Measurements from ENCODE around the gene UBE2U.

DNA sequence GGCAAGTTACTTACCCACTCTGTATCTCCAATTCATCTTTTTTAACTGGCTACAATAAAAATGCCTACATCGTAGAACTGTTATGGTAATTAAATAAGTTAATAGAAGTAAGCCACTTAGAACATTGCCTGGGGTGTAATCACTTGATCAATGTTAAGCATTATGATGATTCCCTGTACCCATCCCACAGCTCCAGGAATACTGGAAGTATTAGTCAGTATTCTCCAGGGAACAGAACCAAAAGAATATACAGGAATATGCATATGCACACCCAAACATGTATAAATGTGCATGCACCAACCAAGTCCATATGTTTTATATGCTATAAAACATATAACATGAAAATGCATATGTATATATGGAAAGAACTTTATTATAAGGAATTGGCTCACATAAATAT lies 107.3 kb downstream of the UBE2U start:
- no peak for TF ChIP-seq POLR2A (IDR thresholded peaks at IDR 0.05)
- TF ChIP-seq, protein P1, sequence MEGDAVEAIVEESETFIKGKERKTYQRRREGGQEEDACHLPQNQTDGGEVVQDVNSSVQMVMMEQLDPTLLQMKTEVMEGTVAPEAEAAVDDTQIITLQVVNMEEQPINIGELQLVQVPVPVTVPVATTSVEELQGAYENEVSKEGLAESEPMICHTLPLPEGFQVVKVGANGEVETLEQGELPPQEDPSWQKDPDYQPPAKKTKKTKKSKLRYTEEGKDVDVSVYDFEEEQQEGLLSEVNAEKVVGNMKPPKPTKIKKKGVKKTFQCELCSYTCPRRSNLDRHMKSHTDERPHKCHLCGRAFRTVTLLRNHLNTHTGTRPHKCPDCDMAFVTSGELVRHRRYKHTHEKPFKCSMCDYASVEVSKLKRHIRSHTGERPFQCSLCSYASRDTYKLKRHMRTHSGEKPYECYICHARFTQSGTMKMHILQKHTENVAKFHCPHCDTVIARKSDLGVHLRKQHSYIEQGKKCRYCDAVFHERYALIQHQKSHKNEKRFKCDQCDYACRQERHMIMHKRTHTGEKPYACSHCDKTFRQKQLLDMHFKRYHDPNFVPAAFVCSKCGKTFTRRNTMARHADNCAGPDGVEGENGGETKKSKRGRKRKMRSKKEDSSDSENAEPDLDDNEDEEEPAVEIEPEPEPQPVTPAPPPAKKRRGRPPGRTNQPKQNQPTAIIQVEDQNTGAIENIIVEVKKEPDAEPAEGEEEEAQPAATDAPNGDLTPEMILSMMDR (IDR thresholded peaks at IDR 0.05) = no peak

Measured in ovary (tissue), 3 donors.